Activated CD4-positive, alpha-beta T cell treated with anti-CD3 and anti-CD28 coated beads, Interleukin-2, amount 50 U/mL, for 16 hours (primary cell): ENCODE data around the gene EFCAB6.

Source experiments
- DNase-seq: peaks from one replicate; pipeline ENCODE4 v3.0.0-alpha.2; 2020

EFCAB6 gene

DNA sequence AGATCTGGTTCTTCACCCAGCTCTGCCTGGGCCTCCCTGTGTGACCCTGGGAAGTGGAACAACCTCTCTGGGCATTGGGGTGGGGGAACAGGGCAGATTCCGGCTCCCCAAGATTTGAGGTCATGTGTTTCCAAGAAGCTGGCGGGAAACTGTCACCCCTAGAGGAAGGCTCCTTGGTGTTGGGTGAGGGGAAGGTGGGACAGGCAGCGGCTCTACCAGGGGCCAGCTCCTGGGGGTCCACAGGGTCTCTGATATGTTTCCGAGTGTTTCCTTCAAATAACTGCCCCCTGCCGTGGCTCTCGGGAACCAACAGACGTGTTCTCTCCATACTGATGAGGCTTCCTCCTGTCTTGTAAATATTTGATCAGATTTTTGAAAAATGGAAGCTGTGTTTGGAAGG is 321.8 kb downstream of the EFCAB6 start:
- DNase-seq, result no peak

DNA sequence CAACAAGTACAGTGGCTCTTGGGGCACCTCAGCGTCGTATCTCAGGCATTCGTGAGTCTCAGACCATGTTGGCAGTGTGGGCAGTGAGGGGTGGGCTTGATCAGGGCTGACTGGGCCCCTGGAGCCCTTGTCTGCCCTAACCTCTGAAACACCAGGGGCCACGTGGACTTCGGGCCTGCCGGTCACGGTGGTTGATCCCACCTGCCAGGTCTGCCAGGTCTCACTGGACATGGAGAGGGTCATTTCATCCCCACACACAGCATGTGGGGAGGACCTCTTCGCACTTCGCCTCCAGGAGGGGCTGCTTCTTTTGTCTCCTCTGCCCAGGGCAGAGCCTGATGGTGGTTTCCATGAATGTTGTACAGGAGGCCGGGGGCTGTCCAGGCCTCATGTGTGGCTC is 323.2 kb downstream of the EFCAB6 start:
- DNase-seq, result no peak

DNA sequence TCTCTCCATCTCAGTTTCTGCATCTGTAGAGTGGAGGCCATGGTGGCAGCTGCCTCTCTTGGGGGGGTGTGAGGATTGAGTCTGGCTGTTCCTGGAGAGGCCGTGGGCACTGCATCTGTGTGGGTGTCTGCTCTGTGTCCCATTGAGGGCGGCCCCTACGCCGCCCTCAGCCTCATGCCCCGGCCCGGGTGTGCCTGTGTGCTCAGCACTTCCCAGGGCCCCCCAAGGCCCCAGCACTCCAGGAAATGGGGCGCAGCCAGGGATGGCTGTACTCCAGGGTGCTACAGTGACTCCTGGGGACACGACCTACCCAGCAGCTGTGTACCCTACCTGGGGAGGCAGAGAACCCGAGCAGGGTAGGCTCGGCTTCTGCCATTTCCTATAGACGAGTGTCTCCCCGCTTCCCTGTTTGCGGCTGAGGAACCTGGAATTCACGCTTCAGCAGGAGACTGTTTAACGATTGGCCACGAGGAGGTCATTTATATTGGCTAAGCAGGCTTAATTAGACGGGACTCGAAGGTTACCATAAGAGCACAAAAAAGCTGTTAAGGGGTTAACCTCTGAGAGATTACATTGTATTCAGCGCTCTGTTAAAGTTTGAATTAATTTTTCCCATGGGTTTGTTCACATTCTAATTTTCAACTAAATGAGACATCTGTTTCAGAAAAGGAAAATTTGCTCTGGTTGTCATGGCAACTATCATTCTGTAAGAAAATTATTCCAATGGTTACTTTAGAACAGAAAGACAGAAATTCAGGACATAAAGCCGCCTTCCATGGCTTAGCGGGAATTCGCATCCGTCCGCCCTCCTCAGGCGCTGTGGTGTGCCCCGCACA is 323.9 kb downstream of the EFCAB6 start:
- no peak for DNase-seq

DNA sequence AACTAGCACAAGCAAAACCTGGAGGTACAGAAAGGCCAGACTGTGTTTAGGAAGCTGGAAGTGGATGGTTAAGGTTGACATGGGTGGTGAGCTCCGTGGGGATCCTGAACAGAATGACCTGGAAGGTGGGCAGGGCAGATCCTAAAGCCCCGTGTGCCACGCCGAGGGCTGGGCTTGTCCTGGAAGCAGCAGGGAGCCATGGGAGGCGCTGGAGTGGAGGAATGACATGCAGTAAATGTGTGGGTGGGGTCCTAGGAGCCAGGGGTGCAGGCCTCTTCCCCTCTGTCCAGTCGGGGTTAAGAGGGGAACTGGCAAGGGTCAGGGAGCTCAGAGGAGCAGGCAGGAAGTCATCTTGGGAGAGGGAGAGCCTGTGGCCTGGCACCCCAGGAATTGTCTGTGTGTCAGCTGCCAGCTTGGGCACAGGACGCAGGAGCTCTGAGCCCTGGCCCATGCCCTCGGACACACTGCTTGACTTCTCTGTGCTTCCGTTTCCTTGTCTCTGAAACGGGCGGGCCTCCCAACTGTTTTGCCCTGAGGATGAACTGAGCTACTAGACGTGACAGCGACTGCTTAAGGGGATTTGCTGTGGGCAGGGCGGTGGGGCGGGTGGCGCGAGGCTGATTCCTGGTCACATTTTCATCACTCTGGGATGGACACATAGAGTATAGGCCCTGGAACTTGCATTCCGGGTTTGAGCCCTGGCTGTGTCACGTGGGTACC is 324.6 kb downstream of the EFCAB6 start:
- no peak for DNase-seq

DNA sequence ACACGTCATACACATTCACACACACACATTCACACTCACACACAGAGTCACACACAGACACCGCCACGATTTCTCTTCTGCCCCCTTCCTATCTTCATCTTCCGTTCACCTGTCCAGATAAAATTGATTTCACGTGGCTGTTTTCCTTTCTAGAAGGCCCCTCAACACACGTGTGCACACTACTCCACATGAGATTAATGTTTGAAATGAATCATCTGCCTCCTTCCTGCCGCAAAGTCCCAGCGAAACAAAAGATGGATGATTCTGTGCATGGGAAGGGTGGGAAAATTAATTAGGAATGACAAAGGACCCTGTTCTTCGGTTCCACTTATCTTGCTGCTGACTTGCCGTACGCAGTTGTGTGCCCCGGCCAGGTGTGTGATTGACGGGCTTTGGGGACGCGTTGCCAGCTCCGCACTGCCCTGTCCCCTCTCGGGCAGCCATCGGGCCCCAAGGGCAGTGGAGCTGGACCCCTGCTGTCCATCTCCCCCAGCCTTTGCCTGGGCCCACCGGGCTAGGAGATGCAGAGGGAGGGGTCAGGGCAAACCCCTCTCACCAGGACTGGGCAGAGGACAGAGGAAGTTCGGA is 326.5 kb downstream of the EFCAB6 start:
- no peak for DNase-seq

DNA sequence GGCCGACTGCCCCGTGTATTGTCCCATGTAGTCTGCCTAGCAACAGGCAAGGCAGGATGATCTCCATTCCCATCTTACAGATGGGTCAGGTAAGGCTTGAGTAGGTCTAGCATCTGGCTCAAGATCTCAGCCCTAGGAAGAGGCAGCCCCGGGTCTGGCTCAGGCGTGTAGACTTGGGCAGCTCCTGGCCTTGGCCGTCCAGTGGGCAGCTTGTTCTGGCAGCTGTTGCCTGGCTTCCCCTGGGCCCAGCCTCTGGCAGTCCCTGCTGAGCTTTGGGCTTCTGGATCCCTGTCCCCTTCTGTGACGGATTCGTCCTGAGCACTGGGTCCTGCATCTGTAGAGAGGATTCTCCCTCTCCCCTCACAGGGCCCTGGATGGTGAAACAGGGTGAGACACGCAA is 327.9 kb downstream of the EFCAB6 start:
- DNase-seq, result no peak

DNA sequence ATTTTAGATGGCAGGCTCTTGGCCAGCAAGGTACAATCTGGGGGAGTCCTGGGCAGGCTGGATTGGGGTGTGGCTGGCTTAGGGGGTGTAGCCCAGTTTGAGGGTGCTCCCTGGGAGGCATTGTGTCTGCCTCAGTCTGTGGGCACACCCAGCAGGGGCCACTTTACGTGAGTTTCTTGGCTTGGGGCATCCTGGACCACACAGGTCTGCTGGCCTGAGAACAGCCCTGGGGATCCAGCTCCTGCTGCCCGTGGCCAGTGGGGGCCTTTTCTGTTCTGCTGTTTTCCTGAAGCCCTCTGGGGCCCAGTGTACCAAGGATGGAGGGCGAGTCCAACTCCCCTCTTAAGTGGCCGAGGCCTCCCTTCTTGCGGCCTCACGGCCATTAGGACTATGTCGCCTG is 328.4 kb downstream of the EFCAB6 start:
- no peak for DNase-seq

DNA sequence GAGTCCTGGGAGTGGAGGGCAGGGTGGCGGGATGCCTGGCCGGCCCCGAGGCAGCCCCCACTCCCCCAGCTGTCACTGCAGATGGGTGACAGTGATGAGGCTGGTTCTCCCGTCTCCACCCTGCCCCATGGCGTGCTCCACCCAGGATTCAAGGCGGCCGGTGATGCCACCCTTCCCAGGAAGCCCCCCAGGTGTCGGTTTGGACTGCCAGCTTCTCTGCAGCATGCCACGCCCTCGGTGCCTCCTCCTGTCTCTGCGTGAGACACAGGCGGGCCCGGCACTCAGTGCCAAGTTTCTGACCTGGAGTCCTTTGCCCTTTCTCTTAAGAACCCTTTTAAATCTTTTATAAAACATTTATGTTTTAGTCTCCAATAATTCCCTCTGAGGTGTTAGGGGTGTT is 328.8 kb downstream of the EFCAB6 start:
- DNase-seq, result no peak

DNA sequence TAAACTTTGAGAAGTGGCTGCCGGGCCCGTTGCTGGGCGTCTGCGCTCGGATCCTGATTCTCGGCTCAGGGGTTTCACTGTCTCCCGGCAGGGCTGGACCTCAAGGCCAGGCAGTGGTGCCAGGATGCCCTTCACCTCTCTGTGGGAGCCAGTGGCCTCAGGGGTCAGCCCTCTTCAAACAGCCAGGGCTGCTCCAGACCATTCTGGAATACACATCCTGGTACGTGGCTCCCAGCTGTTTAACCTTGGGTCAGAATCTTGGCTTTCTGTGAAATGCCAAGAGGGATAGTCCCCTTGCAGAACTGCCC is 329.8 kb downstream of the EFCAB6 start:
- no peak for DNase-seq

DNA sequence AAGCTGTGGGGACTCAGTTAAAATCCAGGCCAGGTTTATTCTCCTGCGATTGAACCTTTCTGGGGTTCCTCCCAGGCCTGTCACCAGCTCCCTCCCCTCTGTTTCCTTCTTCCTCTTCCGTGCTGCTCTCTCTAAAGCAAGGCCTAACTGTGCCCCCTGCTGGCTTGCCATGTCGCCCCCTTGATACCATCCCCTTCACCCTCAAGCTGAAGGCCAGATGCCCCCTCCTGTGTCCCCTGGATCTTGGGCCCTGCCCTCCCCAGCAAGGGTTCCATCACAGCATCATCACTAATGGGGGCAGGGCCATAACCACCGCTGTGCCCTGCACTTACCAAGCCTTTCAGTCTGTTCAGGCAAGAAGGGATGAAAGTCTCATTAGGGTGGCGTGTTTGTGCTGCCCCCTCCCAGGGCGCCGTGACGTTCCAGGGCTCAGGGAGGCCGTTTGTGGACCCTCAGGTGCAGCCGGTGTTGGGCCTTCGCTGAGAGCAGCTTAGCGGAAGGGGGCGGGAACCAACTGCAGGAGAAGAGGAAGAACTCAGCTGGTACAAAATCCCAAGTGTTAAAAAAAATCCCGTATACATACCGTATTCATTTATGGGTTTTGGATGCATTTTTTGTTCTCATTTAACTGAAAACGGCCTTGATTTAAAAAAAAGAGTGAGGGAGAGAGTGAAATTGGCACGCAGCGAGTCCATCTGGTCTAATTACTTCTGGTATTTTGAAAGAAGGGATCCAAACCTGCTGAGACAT is 330.4 kb downstream of the EFCAB6 start:
- peak; percentile 10 for DNase-seq

DNA sequence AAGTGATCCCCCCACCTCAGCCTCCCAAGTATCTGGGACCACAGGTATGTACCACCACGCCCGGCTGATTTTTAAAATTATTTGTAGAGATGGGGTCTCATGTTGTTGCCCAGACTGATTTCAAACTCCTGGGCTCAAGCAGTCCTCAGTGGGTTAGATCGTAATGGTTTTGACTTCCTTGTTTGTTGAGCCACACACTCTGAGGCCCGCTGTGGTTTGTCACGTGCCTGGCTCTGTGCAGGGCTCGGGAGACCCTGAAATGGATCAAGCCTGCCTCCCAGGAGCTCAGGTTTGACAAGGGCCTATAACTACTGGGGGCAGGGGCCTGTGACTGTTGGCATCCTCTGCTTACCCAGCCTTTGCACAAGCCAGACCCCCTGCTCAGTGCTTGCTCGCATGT is 332.1 kb downstream of the EFCAB6 start:
- DNase-seq, result no peak

DNA sequence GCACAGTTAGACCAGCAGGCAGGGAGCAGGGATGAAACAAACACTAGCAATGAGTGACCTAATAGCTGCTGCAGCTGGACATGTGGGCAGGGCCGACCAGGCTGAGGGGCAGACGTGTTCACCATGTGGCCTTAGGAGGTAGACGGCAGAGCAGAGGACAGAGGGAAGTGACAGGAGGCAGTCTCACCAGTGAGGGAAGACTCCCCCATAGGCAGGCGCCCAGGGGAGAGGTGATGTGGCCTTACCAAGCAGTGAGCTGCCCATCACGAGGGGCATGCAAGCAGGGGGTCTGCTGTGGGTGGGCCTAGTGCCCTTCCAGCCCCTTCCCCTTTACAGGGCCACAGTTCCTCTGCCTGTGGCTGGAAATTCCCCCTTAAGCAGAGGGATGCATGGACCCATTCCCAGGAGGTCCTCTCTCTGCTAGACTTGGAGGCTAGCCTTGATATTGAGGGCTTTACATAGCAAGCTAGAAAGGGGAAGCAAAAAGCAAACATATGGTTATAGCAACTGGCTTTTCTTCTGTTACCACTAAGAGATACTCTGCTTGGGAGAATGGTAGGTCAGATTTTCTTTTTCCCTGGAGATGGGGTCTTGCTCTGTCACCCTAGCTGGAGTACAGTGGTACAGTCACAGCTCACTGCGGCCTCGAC is 332.7 kb downstream of the EFCAB6 start:
- DNase-seq, result no peak
